SK-N-MC (cell line): ENCODE results near the gene POLR2H.

Experiments
- EZH2 ChIP-seq: fragments of 200-600 bp; sonication (generic); IDR thresholded peaks from one replicate; pipeline ENCODE4 v1.6.1; 2017; ENCODE audit warnings: antibody characterized with exemption
- POLR2AphosphoS5 ChIP-seq: IDR thresholded peaks from 2 replicates; pipeline ENCODE4 v1.6.1; 2012; ENCODE audit warnings: mild to moderate bottlenecking, low read depth, low read length, borderline replicate concordance

DNA sequence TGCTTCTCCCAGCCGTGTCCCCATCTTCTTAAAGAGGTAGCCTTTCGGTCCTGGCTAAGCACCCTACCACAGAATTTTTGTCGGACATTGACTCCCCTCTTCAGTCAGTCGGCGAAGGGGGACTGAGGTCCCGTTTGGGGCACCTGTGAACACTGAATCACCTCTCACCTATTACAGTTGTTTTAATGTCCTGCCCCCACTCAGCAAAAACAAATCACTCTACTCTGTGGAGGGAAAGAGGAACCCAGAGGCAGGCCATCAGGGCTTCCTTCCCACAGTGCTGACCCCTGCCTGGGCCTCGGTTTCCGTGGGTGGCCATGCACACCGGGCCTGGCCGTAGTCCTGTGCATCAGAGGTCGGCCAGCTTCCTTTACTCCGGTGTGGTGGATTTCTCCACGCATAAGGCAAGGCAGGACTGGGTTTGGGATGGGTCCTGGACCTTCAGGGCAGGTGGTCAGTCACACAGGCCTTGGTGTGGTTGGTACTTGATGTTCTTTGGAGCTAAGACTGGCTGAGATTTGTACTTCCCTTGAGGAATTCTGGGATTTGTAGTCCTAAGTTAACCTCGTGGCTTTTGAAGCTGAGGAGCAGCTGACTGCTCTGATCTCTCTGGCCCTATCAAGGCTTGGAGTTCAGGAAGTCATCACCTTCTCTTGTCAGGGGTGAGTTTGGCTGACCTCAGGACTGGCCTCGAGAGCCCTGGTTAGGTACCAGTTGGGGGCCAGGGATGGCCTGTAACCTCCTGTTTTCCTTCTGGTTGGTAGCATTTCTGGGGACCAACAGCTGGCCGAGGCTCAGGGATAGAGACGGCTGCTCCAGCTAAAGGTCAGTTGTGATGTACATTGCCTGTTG is 24.7 kb upstream of the POLR2H start:
- TF ChIP-seq POLR2AphosphoS5, result no peak
- no peak for TF ChIP-seq EZH2
